Endothelial cell of hepatic sinusoid (primary cell): ENCODE data around the gene ARHGDIA.

Experiments
- in situ Hi-C: cut with HindIII; loops from 2 replicates; pipeline ENCODE4 v1.10.0; 2017; ENCODE audit warnings: low sequenced_read_pairs

Gene ARHGDIA

GRCh38 chr17:81867170-81867990, 3.8 kb downstream of the ARHGDIA start:
- in situ Hi-C loops: no loop called here

DNA sequence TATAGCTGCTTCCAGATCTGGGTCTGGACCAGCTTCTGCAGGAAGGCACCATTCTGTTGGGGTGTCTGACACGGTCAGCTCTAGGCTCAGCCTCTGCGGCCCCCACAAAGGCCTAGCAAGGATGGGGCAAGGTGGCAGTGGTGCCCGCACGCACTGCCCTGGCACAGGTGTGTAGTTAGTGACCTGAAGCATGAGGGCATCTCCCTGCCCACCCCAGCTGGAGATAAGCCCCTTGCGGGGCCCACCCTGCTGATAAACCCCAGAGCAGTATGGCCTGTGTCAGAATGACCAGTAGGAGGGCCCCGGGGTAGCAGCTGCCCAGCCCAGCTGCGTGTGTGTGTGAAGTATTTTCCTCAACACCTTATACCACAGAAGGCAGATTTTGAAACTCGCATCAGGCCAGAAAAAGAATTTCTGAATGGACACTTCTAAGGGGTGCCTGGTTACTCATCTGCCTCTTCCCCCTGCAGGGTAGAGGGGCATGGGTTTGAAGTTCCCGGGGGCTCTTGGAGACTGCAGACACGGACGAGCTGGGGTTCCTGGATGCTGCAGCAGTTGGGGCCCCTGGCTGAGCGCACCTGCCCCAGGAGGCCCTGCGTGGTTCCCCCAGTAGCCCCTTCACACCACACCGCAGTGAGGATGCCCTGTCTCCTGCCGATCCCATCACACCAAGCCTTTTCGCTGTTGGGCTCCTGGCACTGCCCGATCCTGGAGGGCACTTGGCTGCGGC, 4.5 kb downstream of the ARHGDIA start:
- in situ Hi-C loops: no loop called here

DNA sequence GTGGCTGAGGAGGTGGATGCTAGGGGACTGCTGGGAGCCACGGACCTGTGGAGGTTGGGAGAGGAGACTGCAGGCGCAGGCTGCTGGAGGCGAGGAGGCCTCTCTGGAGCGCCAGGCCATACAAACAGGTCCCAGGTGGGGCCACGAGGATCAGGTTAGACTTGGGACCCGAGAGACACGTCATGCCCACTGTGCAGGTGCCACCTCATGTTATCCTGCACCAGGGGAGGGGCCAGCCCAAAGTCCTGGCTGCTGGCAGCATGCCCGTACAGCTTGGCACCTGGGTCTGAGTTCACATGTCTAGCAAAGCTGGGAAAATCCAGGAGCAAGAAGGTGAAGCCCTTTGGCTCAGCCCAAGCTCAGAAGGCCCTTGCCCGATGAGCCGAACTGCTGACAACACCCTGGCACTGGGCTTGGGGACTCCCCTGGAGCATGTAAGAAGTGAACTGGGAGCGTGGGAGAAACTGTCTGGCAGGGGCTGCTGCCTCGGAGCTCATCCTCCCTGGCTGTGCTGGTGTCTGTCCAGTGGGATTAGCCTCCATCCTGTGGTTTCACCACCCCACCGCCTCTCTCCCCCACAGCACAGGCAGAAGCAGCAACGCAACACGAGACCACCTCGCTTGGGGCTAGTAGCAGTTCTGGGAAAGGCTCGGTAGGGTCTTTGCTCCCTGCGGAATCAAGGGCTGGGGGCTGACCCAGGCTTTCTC, 5.3 kb downstream of the ARHGDIA start:
- in situ Hi-C loops: no loop called here

- in situ Hi-C loops: no loop called here
Measured at GRCh38 chr17:81865358-81865732, 5.8 kb downstream of the ARHGDIA start.

- in situ Hi-C loops: no loop called here
Measured at GRCh38 chr17:81863833-81864768, 7.0 kb downstream of the ARHGDIA start.

DNA sequence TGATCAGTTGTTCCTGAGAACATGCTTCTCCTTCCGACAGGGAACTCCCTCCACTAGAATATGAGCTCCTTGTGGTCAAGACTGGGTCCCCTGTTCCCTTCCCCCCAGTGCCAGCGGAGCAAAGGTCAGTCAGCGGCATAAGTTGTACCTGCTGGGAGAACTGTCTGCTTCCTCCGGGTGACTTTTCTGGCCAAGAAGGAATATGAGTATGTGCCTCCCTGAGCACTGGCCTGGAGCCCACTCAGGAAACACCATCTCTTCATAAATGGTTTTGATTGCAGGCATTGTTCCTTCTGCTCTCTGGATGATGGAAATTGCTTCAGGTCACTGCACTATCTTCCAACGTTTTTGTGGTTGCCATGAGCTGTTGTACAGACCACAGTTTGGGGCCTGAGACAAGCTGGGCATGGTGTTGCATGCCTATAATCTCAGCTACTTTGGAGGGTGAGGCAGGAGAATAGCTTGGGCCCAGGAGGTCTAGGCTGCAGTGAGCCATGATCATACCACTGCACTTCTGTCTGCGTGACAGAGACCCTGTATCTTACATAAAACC, 7.9 kb downstream of the ARHGDIA start:
- in situ Hi-C loops: no loop called here

DNA sequence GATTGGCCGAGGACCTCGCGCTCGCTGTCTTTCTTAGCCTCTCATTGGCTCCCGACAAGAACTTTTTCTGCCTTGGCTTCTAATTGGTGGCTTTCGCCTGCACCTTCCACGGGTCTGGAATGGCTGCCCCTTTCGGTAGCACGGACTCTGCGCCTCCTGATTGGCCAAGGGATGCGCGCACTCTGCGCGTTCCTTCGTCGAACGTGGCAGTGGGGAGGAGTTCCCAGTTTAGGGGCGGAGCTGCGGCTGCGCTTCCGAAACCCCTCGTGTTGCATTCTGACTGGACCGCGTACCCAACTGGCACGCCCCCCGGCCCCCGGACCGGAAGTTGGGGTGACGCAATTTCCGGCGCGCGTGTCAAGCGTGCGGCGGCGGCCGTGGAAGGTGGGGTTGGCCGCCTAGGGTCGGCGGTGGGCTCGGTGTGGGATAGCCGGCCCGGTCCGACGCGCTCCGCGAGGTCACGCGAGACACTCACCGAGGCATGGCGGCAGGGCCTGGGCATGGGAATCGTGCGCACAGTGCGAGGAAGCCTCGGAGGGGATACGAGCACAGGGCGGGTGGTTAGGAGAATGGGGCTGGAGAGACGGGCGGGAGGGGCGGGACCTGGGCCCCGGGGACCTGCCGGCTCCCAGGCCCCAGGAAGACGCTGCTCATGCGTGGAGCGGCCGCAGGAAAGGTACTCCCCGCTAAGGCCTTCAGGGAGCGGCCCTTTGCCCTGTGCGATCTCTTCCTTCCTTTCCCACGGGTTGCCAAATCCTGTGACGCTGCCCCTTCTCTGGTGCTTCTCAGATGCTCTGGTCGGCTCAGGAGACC, 10.2 kb downstream of the ARHGDIA start:
- in situ Hi-C loops: no loop called here

- in situ Hi-C loops: no loop called here
Measured at GRCh38 chr17:81859906-81860755, 11.0 kb downstream of the ARHGDIA start, which contains the start of gene P4HB. Gene P4HB, minus strand, starts transcription at chr17:81860535. Its CDS starts 64 bp downstream, at chr17:81860471.

GRCh38 chr17:81858967-81859905, 11.9 kb downstream of the ARHGDIA start:
- in situ Hi-C loops: no loop called here

GRCh38 chr17:81858170-81858966, 12.8 kb downstream of the ARHGDIA start:
- in situ Hi-C loops: no loop called here

DNA sequence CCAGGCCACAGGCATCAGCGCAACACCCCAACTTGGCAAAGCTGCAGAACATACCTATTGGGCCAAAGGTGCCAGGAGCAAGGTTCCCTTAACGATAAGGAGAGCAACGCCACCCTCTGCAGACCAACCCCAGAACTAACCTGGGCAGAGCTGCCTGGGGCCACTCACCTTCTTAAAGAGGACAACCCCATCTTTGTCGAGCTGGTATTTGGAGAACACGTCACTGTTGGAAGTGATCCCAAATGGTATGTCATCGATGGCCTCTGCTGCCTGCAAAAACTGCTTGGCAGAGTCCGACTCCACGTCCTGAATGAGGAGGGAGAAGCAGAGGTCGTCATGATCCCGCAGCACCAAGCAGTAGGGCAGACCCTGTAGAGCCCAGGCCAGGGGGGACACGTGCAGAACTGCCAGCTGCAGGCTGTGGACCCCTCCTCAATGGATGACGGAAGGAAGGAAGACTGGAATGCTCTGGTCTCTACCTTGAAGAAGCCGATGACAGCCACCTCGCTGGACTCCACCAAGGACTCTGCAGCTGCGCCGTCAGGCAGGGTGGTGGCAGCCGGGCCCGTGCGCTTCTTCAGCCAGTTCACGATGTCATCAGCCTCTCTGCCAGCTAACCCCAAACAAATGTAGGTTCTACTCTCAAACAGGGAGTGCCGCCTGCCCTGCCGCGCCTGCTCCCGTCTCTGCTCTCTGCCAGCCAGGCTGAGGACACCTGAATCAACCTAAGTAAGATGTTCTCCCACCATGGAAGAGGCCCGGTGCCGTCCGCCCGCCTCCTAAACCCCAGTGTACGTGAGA, 16.0 kb downstream of the ARHGDIA start:
- in situ Hi-C loops: no loop called here

DNA sequence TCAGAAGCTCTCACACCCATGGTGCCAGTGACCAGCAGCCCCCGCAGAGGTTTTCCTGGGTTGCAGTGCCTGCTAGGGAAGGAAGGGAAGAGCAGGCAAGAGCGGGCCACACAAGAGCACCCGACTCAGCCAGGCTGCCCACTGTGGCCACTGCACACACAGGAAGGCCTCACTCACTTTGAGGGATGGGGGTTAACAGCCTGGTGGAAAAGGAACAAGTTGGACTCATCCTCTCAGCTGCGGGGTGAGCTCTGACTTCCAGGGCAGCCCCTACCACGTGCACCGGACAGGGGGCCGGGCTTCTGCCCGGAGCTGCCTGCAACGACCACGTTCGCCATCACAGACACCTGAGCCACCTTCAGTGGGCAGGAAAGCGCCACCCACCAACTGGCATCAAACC, 18.9 kb downstream of the ARHGDIA start:
- in situ Hi-C loops: no loop called here

DNA sequence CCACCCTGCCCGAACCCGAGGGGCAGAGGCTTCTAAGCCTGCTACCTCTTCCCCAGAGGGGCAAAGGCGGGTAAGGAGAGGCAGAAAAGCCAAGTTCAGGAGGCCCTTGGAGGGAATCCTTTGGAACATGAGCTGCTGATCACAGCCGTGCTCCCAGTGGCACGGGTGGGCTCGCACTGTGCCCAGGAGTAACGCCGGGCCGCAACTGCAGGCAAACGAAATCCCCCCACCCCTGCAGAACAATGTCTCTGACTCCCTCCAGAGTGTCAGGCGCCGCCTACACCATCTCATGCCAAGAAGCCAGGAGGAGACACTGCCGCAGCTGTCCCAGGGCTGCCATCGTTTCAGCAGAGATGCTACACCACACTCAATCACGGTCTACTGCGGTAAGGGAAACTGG, 19.7 kb downstream of the ARHGDIA start:
- in situ Hi-C loops: no loop called here

DNA sequence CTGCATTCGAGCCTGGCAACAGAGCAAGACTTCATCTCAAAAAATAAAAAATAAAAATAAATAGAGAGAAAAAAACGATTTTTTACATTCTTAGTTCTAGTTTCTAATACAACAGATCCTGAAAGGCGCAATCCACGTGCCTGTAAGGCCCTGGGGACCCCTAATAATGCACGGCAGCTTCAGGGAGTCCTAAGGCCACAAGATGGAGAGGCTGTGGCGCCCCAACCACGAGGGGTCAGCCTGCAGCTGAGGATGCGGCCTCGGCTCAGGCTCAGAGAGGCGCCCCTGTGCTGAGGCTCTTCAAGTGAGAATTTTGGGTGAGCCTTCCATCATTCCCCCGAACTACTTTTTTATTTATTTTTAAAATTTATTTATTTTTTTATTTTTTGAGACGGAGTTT, 21.7 kb downstream of the ARHGDIA start:
- in situ Hi-C loops: no loop called here

DNA sequence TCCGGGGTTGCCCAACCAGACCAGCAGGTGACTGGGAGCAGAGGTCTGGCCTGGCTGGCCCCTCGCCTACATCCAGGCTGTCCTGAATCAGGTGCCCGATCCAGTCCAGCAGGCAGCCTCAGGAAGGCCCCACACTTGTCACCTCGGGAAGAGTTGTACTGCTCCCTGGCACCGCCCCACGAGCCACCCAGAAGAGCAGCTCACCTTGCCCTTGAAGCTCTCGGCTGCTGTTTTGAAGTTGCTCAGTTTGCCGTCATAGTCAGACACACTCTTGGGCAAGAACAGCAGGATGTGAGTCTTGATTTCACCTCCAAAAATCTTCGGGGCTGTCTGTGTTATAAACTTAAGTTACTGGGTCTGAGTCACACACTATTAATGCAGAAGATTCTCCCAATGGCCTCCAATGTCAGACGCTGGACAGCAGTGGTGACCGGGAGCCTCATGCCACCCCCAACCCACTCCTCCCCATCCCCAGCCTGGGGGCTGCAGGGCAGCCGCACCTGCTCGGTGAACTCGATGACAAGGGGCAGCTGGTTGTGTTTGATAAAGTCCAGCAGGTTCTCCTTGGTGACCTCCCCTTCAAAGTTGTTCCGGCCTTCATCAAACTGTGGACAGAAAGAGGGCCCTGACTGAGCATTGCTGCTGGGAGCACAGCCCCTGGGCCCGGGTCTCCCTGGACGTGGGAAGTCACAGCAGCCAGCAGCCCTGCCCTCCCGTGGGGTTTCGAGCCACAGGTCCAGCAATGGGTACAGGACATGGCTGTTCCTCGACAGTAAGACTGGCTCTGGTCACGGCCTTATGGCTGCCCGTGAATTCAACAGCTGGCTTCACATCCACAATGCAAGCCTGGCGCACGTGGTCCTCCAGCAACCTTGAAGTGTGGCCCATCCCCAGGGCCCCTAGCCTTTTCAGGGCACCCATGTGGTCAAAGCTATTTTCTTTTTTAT, 24.1 kb downstream of the ARHGDIA start:
- in situ Hi-C loops: no loop called here
